ENCODE results near the gene IQCC.
"Not testable (repeated sequence)": the region's sequence is repeated elsewhere in the genome, so short reads cannot be mapped to it uniquely, and the experiment has no call there.

Gene IQCC

GRCh38 chr1:32205401-32206370, at the start of gene IQCC:
IQCC (plus strand) TSS chr1:32205671; CDS start chr1:32205682, 11 bp downstream.
- in situ Hi-C loops (cut with HindIII; ENCODE audit: low pct_ligation_motif_present, low pct_unique_long_range_greater_than_20kb, low sequenced_read_pairs): no loop called here
- DNase-seq: peak; percentile 82

- in situ Hi-C loops (cut with HindIII; ENCODE audit: low pct_ligation_motif_present, low pct_unique_long_range_greater_than_20kb, low sequenced_read_pairs): no loop called here
- no peak for DNase-seq
These were observed 46.3 kb upstream of the IQCC start for GRCh38 chr1:32159189-32159588.

- in situ Hi-C loops (cut with HindIII; ENCODE audit: low pct_ligation_motif_present, low pct_unique_long_range_greater_than_20kb, low sequenced_read_pairs): no loop called here
- DNase-seq: no peak
These were observed 42.1 kb upstream of the IQCC start for GRCh38 chr1:32163405-32163804.

- in situ Hi-C loops (cut with HindIII; ENCODE audit: low pct_ligation_motif_present, low pct_unique_long_range_greater_than_20kb, low sequenced_read_pairs); DNase-seq: not testable (repeated sequence)
These were observed 39.8 kb upstream of the IQCC start for GRCh38 chr1:32165633-32166032.

- in situ Hi-C loops (cut with HindIII; ENCODE audit: low pct_ligation_motif_present, low pct_unique_long_range_greater_than_20kb, low sequenced_read_pairs): no loop called here
- DNase-seq: no peak
These were observed 34.5 kb upstream of the IQCC start for GRCh38 chr1:32170991-32171390.

GRCh38 chr1:32172621-32173245, 32.7 kb upstream of the IQCC start:
- DNase-seq: no peak
- in situ Hi-C loops (cut with HindIII; ENCODE audit: low pct_ligation_motif_present, low pct_unique_long_range_greater_than_20kb, low sequenced_read_pairs): no loop called here

- no peak for DNase-seq
- in situ Hi-C loops (cut with HindIII; ENCODE audit: low pct_ligation_motif_present, low pct_unique_long_range_greater_than_20kb, low sequenced_read_pairs): no loop called here
These were observed 26.9 kb upstream of the IQCC start for GRCh38 chr1:32178380-32179192.

- no peak for DNase-seq
- in situ Hi-C loops (cut with HindIII; ENCODE audit: low pct_ligation_motif_present, low pct_unique_long_range_greater_than_20kb, low sequenced_read_pairs): no loop called here
These were observed 26.4 kb upstream of the IQCC start for GRCh38 chr1:32179193-32179442.

GRCh38 chr1:32179443-32180185, 25.9 kb upstream of the IQCC start, which contains the start of gene TXLNA:
TXLNA (plus strand) TSS chr1:32179675; CDS start chr1:32180346, 671 bp downstream.
- in situ Hi-C loops (cut with HindIII; ENCODE audit: low pct_ligation_motif_present, low pct_unique_long_range_greater_than_20kb, low sequenced_read_pairs): no loop called here
- peak; percentile 90 for DNase-seq

GRCh38 chr1:32180186-32181060, 25.0 kb upstream of the IQCC start:
- peak; percentile 56 for DNase-seq

GRCh38 chr1:32181065-32181464, 24.4 kb upstream of the IQCC start:
- in situ Hi-C loops (cut with HindIII; ENCODE audit: low pct_ligation_motif_present, low pct_unique_long_range_greater_than_20kb, low sequenced_read_pairs): no loop called here

More at GRCh38 chr1:32180186-32181060, 25.0 kb upstream of the IQCC start:
- in situ Hi-C loops (cut with HindIII; ENCODE audit: low pct_ligation_motif_present, low pct_unique_long_range_greater_than_20kb, low sequenced_read_pairs): no loop called here

GRCh38 chr1:32181563-32181962, 23.9 kb upstream of the IQCC start:
- DNase-seq: no peak
- in situ Hi-C loops (cut with HindIII; ENCODE audit: low pct_ligation_motif_present, low pct_unique_long_range_greater_than_20kb, low sequenced_read_pairs): no loop called here

More at GRCh38 chr1:32181065-32181464, 24.4 kb upstream of the IQCC start:
- no peak for DNase-seq

- in situ Hi-C loops (cut with HindIII; ENCODE audit: low pct_ligation_motif_present, low pct_unique_long_range_greater_than_20kb, low sequenced_read_pairs): no loop called here
- DNase-seq: no peak
These were observed 23.4 kb upstream of the IQCC start for GRCh38 chr1:32182060-32182459.

- in situ Hi-C loops (cut with HindIII; ENCODE audit: low pct_ligation_motif_present, low pct_unique_long_range_greater_than_20kb, low sequenced_read_pairs): no loop called here
These were observed 20.8 kb upstream of the IQCC start for GRCh38 chr1:32184650-32185049.

GRCh38 chr1:32186077-32186476, 19.4 kb upstream of the IQCC start:
- in situ Hi-C loops (cut with HindIII; ENCODE audit: low pct_ligation_motif_present, low pct_unique_long_range_greater_than_20kb, low sequenced_read_pairs): no loop called here

More at GRCh38 chr1:32184650-32185049, 20.8 kb upstream of the IQCC start:
- no peak for DNase-seq

GRCh38 chr1:32186491-32186890, 19.0 kb upstream of the IQCC start:
- in situ Hi-C loops (cut with HindIII; ENCODE audit: low pct_ligation_motif_present, low pct_unique_long_range_greater_than_20kb, low sequenced_read_pairs): no loop called here
- DNase-seq: no peak

More at GRCh38 chr1:32186077-32186476, 19.4 kb upstream of the IQCC start:
- no peak for DNase-seq

GRCh38 chr1:32187850-32188249, 17.6 kb upstream of the IQCC start:
- DNase-seq: no peak
- in situ Hi-C loops (cut with HindIII; ENCODE audit: low pct_ligation_motif_present, low pct_unique_long_range_greater_than_20kb, low sequenced_read_pairs): no loop called here
